Measurements from ENCODE around the gene PARN. TPM values are rescaled to one million over a fixed set of nuclear protein-coding genes. Genes with fewer than 3 reads are reported as not detected.

PARN gene
- total and polyA plus RNA-seq, 3 donors from 2014 or later = 43.5 to 67.2 (median 47.6) TPM

DNA sequence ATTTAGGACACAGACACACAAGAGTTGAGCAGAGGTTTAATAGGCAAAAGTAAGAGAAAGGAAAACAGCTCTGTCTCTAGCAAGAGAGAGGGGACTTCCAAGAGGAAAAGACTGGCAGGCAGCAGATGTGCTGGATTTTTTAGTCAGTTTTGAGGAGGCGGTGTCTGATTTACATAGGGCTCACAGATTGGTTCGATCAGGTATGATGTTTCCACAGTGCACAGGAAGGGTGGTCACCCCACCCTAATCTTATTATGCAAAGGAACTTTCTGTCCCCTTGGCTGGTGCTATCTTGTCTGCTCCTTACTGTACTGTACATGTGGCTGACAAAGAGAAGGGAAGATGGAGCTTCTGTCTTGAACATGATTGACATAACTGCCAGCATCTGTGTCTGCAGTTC, 28.0 kb upstream of the PARN start:
- H3K27me3 ChIP-seq = no peaks in the 10 kb centered on the region
- no peak overlapping the region for H3K27ac ChIP-seq
- H3K36me3 ChIP-seq (ENCODE audit: low read depth, missing control alignments) = no peaks in the 10 kb centered on the region
- H3K4me3 ChIP-seq = no peak overlapping the region
- H3K4me1 ChIP-seq = no peaks in the 10 kb centered on the region
- intact Hi-C loops (cut with DNase I; ENCODE audit: low total_unique reads) = no loop called here
- WGBS, 2 donors = 93 to 95% methylated on average over 2 of the region's 2 CpGs
- no peak for DNase-seq
- H3K9me3 ChIP-seq = no peaks in the 10 kb centered on the region
- no peak for TF ChIP-seq CTCF (IDR thresholded peaks at IDR 0.05)

DNA sequence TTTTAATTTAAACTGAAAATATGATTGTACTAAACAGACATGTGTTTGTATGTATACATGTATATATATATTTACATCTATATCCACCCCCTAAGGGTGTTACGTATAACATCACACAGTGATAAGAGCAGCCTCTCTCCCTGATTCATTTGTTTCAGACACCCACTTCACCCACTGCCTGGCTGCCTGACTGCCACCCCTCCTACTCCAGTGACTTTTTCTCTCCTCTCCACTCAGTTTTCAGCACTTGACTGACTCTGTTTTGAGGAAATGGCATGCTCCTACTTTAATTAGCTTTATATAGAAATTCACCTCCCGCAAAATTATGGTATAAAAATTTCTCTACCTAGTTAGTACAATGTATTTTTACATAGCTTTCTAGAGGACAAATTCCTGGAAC, 22.7 kb upstream of the PARN start:
- Histone ChIP-seq H3K36me3 (ENCODE audit: low read depth, missing control alignments) (no peaks in the 10 kb centered on the region), H3K4me3 (no peak overlapping the region), H3K9me3 (no peaks in the 10 kb centered on the region), H3K27ac (no peak overlapping the region), H3K4me1 (no peaks in the 10 kb centered on the region), H3K27me3 (no peaks in the 10 kb centered on the region)
- intact Hi-C loops (cut with DNase I; ENCODE audit: low total_unique reads) = no loop called here
- no peak for TF ChIP-seq POLR2A (IDR thresholded peaks at IDR 0.05)
- no peak for TF ChIP-seq CTCF (IDR thresholded peaks at IDR 0.05)
- 95 to 96% methylated on average over 2 of the region's 2 CpGs for WGBS, 2 donors
- no peak for DNase-seq

DNA sequence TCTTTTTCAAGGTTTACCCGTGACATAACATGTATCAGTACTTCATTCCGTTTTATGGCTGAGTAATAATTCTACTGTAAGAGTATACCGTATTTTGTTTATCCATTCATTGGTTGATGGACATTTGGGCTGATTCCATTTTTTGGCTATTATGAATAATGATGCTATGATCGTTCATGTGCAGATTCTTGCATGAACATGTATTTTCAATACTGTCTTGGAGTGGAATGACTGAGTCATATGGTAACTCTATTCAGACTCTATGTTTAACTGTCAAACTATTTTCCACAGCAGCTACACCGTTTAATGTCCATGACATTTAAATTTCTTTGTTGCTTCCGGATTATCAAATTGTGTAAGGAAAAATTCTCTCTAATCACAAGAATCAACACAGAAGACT, 20.6 kb upstream of the PARN start:
- H3K27ac ChIP-seq = no peak overlapping the region
- H3K9me3 ChIP-seq = no peaks in the 10 kb centered on the region
- H3K27me3 ChIP-seq = no peaks in the 10 kb centered on the region
- DNase-seq = no peak
- TF ChIP-seq POLR2A (IDR thresholded peaks at IDR 0.05) (no peak), CTCF (IDR thresholded peaks at IDR 0.05) (no peak)
- intact Hi-C loops (cut with DNase I; ENCODE audit: low total_unique reads) = no loop called here
- H3K4me3 ChIP-seq = no peak overlapping the region
- no peaks in the 10 kb centered on the region for H3K4me1 ChIP-seq
- WGBS, 2 donors = 86 to 91% methylated on average over 6 of the region's 6 CpGs
- no peaks in the 10 kb centered on the region for H3K36me3 ChIP-seq (ENCODE audit: low read depth, missing control alignments)

- Histone ChIP-seq H3K4me1 (no peaks in the 10 kb centered on the region), H3K4me3 (no peak overlapping the region), H3K9me3 (no peaks in the 10 kb centered on the region), H3K36me3 (ENCODE audit: low read depth, missing control alignments) (no peaks in the 10 kb centered on the region), H3K27me3 (no peaks in the 10 kb centered on the region), H3K27ac (no peak overlapping the region)
- TF ChIP-seq POLR2A (IDR thresholded peaks at IDR 0.05) (no peak), CTCF (IDR thresholded peaks at IDR 0.05) (no peak)
- WGBS, 2 donors = 92 to 93% methylated on average over 10 of the region's 10 CpGs
- DNase-seq = no peak
- intact Hi-C loops (cut with DNase I; ENCODE audit: low total_unique reads) = no loop called here
These were observed 19.8 kb upstream of the PARN start for GRCh38 chr16:14649816-14650215.

GRCh38 chr16:14641926-14642325, 11.9 kb upstream of the PARN start:
- no peaks in the 10 kb centered on the region for H3K36me3 ChIP-seq (ENCODE audit: low read depth, missing control alignments)
- no peaks in the 10 kb centered on the region for H3K27me3 ChIP-seq
- H3K27ac ChIP-seq = no peak overlapping the region
- H3K9me3 ChIP-seq = no peaks in the 10 kb centered on the region
- WGBS, 2 donors = 91 to 96% methylated on average over 7 of the region's 7 CpGs
- H3K4me1 ChIP-seq = no peaks in the 10 kb centered on the region
- TF ChIP-seq POLR2A (IDR thresholded peaks at IDR 0.05) (no peak), CTCF (IDR thresholded peaks at IDR 0.05) (no peak)
- H3K4me3 ChIP-seq = no peak overlapping the region
- no peak for DNase-seq
- intact Hi-C loops (cut with DNase I; ENCODE audit: low total_unique reads) = no loop called here
